GM12874 (cell line): ENCODE data around the gene ITGB2.

Source experiments
- CTCF ChIP-seq: IDR thresholded peaks from 2 replicates; pipeline ENCODE4 v1.5.1; 2011; ENCODE audit warnings: low read depth, mild to moderate bottlenecking, control low read depth, low read length, moderate library complexity; ENCODE audit not compliant: insufficient read depth

The ITGB2 gene

GRCh38 chr21:44899768-44900558, 20.7 kb downstream of the ITGB2 start:
- no peak for TF ChIP-seq CTCF

GRCh38 chr21:44898851-44899767, 21.6 kb downstream of the ITGB2 start:
- TF ChIP-seq CTCF: no peak

- TF ChIP-seq CTCF: no peak
Observed at GRCh38 chr21:44898011-44898488, 22.6 kb downstream of the ITGB2 start.

- no peak for TF ChIP-seq CTCF
Observed at GRCh38 chr21:44897326-44898010, 23.2 kb downstream of the ITGB2 start.

GRCh38 chr21:44896561-44897286, 24.0 kb downstream of the ITGB2 start:
- no peak for TF ChIP-seq CTCF

GRCh38 chr21:44895859-44896258, 24.8 kb downstream of the ITGB2 start:
- TF ChIP-seq CTCF: no peak
